Measurements from ENCODE around the gene KLHL29. TPM values are rescaled to one million over a fixed set of nuclear protein-coding genes. Genes with fewer than 3 reads are reported as not detected.

KLHL29 gene
- total RNA-seq, 1 experiment from 2014 or later: 2.4 TPM

- Histone ChIP-seq H2BK20ac (ENCODE audit: low read depth, low read length, poor library complexity, severe bottlenecking) (no peak overlapping the region), H2BK15ac (ENCODE audit: low read depth, low read length) (no peak overlapping the region), H3K56ac (ENCODE audit: insufficient read length, low read depth, low read length) (no peak overlapping the region), H2BK120ac (ENCODE audit: low read depth, low read length, poor library complexity, severe bottlenecking) (no peak overlapping the region), H4K5ac (ENCODE audit: insufficient read length, low read depth, low read length) (no peak overlapping the region), H3K14ac (ENCODE audit: insufficient read depth, low read length) (no peak overlapping the region), H3K18ac (ENCODE audit: insufficient read length, low read depth, low read length) (no peak overlapping the region), H3K23ac (ENCODE audit: insufficient read length, low read depth, low read length) (no peak overlapping the region), H3K4me1 (ENCODE audit: insufficient read depth, low read length) (no peaks in the 10 kb centered on the region; the same call in 1 of the 2 replicates), H3T11ph (ENCODE audit: low read length) (no peak overlapping the region), H3K9ac (ENCODE audit: extremely low read depth, insufficient read length, low read length) (no peak overlapping the region), H3K4me2 (ENCODE audit: insufficient read depth, insufficient read length, low read length) (peak overlapping the region; percentile 68), H3K79me1 (ENCODE audit: insufficient read depth, low read depth, low read length, poor library complexity, severe bottlenecking) (no peaks in the 10 kb centered on the region), H3K23me2 (ENCODE audit: insufficient read length, low read depth, low read length, poor library complexity, severe bottlenecking) (peaks cover 17% of the 10 kb centered on the region), H2BK5ac (ENCODE audit: insufficient read length, low read length) (no peak overlapping the region), H3K9me3 (ENCODE audit: control insufficient read depth, low read depth, low read length) (no peaks in the 10 kb centered on the region), H4K91ac (ENCODE audit: insufficient read length, low read depth, low read length) (no peak overlapping the region), H4K8ac (replicated peaks; ENCODE audit: insufficient read length, low read depth, low read length) (no peak overlapping the region), H3K79me2 (ENCODE audit: insufficient read depth, low read length) (no peaks in the 10 kb centered on the region), H2AFZ (ENCODE audit: low read length) (no peak overlapping the region), H3K27ac (ENCODE audit: insufficient read length, low read depth, low read length) (no peak overlapping the region), H4K20me1 (ENCODE audit: control insufficient read depth, insufficient read depth, insufficient read length) (peaks cover 4% of the 10 kb centered on the region), H2BK12ac (ENCODE audit: insufficient read length, low read depth, low read length) (no peak overlapping the region), H2AK5ac (ENCODE audit: insufficient read length, low read length) (no peak overlapping the region), H3K27me3 (ENCODE audit: insufficient read depth, low read length) (peaks cover 25% of the 10 kb centered on the region; the same call in 1 of the 2 replicates), H3K4ac (ENCODE audit: low read depth, low read length) (no peak overlapping the region)
- peaks cover 0 to 2% of the 10 kb centered on the region in 2 experiments; a peak in 1 of 5 replicates for H3K9me3 Mint-ChIP-seq
- no peak overlapping the region for H3K27ac Mint-ChIP-seq
- WGBS (ENCODE audit: extremely low coverage, insufficient read length, low lambda C conversion rate): no CpG with 5 or more reads among the region's 63 CpGs
- peaks cover 81% of the 10 kb centered on the region for H3K27me3 Mint-ChIP-seq (ENCODE audit: low read depth)
- peak overlapping the region; percentile 75 to 94 for H3K4me3 Mint-ChIP-seq
- TF ChIP-seq CTCF (conservative IDR thresholded peaks at IDR 0.05): no peak
- peaks cover 18% of the 10 kb centered on the region in 2 experiments for H3K4me1 Mint-ChIP-seq
- DNase-seq: no peak
- no peaks in the 10 kb centered on the region; a peak in 1 of 7 replicates for H3K36me3 Mint-ChIP-seq (ENCODE audit: insufficient read depth in 1 of 3, low read depth in 3 of 3)
These were observed 864 bp downstream of the KLHL29 start for GRCh38 chr2:23385748-23386338.
